ENCODE data around the gene ADGRG1.
"Not testable (repeated sequence)": the region's sequence is repeated elsewhere in the genome, so short reads cannot be mapped to it uniquely, and the experiment has no call there.

ADGRG1 gene

DNA sequence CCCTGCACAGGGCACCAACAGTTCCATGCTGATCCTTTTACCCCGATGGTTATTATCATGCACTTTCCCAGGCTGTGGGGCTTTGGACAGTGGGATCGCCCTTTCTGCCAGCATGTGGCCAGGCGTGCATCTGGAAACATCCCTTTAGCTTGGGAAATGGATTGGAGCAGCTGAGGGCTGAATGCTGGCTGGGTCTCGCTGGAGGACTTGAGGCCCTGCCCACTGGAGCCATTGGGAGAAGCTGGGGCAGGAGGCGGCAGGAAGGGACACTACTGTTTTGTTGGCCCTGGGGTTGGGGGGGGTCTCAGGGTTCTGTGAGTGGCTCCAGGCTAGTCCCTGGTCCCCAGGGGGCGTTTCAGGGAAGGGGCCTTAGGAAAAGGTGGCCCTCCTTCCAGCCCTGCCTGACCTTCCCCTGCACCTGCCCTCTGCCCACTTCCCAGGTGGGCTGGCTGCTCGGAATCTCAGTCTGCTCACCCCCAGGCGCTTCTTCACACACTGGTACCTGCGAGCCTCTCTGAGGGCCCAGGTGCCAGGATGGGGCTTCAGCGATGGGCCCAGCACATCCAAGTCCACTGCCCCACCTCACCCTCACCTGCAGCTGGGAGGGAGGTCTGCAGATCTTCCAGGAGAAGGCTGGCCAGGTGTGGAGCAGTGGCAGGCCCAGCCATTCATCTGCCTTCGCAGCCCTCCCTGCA, 38.1 kb downstream of the ADGRG1 start:
- DNase-seq (ENCODE audit: low read depth in 1 of 2, low spot score in 1 of 2) = no peak

DNA sequence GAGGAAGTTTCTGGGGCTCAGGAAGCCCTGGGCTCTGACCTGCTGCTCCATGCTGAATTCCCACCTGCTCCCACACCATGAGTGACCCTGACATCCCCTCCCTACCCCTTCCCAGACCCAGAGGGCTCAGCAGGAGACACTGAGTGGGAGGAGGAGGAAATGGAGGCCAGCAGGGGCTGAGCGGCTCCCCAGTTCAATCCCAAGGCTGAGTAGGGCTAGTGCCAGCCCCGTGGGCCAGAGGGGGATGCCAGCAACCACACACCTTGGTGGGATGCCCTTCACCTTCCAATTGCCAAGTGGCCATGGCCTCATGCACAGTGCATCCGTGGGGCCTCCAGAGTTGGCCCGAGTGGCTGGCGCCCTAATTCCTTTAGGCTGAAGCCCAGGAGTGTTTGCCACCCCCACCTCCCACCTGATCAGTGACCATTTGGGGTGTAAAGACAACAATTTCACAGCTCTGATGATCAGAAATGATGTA, 38.7 kb downstream of the ADGRG1 start:
- DNase-seq (ENCODE audit: low read depth in 1 of 2, low spot score in 1 of 2) = no peak

- no peak for DNase-seq (ENCODE audit: low read depth in 1 of 2, low spot score in 1 of 2)
Observed at GRCh38 chr16:57667526-57668262, 39.3 kb downstream of the ADGRG1 start.

GRCh38 chr16:57668263-57668571, 39.8 kb downstream of the ADGRG1 start, which contains the start of gene ADGRG3:
Gene ADGRG3, plus strand, starts transcription at chr16:57668306. Its CDS starts 42 bp downstream, at chr16:57668348.
- no peak for DNase-seq (ENCODE audit: low read depth in 1 of 2, low spot score in 1 of 2)

- no peak for DNase-seq (ENCODE audit: low read depth in 1 of 2, low spot score in 1 of 2)
Observed at GRCh38 chr16:57668630-57669475, 40.4 kb downstream of the ADGRG1 start.

DNA sequence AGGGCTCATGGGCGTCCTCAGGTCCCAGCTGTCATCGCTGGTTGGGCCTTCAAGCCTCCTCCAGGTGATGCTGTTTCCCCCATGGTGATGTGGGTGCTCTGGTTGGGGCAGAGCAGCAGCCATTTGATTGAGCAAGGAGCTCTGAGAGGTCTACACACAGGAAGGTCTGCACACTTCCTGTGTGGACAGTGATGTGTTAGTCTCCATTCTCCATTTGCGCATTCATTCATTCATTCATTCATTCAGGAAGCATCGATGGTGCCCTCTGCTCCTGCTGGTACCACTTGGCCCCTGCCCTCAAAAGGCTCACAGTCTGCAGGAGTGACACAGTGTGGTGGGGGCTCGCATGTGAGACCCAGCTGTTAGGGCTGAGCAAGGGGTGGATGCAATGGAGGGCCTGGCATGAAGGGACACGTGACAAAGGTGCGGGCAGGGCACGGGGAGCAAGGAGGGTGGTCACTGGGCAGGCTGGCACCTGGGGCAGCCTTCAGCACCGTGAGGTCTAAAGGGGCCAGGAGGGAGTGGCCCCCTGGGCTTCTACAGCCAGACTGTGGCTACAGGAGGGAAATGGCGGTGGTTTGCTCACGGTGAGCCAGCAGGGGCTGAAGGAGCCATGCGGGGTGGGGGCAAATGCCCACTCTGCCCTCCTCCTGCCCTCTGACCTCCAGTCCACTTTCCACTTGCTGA, 41.2 kb downstream of the ADGRG1 start:
- DNase-seq (ENCODE audit: low read depth in 1 of 2, low spot score in 1 of 2) = no peak

- DNase-seq (ENCODE audit: low read depth in 1 of 2, low spot score in 1 of 2) = no peak
Observed at GRCh38 chr16:57670196-57670595, 41.8 kb downstream of the ADGRG1 start.

DNA sequence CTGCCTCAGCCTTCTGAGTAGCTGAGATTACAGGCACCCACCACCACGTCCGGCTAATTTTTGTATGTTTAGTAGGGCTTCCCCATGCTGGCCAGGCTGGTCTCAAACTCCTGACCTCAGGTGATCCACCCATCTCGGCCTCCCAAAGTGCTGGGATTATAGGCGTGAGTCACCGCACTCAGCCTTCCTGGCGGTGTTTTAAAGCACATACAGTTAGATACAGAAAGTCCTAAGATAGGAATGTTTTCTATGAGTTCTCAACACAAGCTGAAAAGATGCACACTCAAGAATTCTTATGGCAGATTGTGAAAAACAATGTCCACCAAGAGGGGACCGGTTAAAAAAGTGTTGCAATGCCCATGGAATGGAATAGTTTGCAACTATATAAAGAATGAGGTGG, 43.0 kb downstream of the ADGRG1 start:
- not testable (repeated sequence) for DNase-seq (ENCODE audit: low read depth in 1 of 2, low spot score in 1 of 2)

DNA sequence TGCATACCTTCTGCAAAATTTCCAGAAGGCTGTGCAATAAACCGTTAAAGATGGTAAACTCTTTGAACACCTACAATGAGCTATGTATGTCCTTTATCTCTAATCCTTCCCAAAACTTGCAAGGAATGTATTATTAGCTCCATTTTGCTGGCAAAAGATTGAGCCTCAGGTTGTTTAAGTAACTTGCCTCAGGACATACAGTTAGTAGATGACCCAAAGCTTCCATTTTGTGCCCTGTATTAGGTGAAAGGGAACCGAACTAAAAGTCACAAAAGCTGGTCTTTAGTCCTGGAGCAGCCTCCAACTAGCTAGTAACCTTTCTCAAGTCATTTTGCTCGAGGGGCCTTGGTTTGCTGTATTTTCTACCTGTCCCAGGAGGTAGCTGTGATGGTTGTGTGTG, 44.0 kb downstream of the ADGRG1 start:
- no peak for DNase-seq (ENCODE audit: low read depth in 1 of 2, low spot score in 1 of 2)

DNA sequence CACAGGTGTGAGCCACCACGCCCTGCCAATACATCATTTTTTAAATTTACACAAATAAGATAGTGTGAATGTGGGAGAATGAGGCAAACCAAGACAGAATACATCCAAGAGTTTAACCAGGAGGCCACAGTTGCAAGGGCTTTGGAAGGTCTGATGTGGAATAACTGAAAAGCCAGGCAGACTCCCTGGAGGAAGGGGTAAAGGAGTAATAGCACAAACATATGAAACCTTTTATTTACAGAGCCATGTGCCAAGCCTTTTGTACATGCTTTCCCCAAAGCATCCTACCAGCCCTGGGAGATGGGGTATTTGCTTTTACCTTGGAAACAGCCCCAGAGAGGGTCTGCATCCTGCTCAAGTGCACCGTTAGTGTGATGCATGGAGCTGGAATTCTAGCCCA, 44.4 kb downstream of the ADGRG1 start:
- DNase-seq (ENCODE audit: low read depth in 1 of 2, low spot score in 1 of 2) = no peak

DNA sequence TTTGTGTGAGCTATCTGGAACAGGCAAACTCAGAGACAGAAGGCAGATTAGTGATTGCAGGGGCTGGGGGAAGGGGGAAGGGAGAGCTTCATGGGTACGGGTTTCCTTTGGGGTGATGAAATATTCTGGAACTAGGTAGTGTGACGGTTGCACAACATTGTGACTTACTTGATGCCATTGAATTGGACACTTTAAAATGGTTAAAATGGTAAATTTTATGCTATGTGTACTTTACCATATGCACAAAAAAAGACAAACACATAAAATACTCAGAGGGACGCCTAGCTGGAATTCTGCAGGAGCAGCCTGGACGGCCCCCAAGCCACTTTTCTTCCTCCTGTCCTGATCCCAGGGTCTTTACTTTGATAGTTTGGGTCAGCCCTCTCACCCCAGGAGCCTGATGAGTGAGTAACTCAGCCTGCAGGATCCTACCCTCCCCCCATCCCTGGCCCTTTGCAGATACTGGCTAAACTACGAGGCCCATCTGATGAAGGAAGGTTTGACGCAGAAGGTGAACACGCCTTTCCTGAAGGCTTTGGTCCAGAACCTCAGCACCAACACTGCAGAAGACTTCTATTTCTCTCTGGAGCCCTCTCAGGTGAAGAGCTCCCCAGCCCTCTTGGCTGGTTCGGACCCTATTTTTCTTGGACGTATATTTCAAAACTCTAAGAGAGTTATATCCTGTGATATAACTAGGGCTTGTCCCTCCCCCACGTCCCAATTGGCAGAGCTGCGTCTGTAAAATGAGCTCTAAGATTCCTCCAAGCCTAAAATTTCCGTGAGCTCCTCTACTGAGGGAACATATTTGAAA, 47.5 kb downstream of the ADGRG1 start:
- DNase-seq (ENCODE audit: low read depth in 1 of 2, low spot score in 1 of 2) = no peak

DNA sequence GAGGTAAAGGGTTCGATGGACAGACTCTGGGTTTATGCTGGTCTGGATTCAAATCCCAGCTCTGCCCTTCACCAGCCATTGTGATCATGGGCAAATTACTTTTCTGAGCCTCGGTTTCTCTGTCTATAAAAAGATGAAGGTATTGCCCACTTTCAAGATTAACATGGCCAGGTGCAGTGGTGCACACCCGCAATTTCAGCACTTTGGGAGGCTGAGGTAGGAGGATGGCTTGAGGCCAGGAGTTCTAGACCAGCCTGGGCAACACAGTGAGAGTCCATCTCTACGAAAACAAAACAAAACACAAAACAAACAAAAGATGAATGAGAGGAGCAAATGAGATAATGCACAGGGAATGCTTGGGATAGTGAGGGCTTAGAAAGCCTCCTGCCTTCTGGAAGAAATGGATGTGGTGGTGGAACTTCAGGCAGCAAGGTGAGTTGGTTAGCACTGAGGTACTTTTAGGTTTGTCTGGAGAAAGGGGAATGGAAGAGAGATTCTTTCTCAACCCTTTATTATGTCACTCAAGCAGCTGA, 48.2 kb downstream of the ADGRG1 start:
- no peak for DNase-seq (ENCODE audit: low read depth in 1 of 2, low spot score in 1 of 2)

- no peak for DNase-seq (ENCODE audit: low read depth in 1 of 2, low spot score in 1 of 2)
Observed at GRCh38 chr16:57677622-57678369, 49.4 kb downstream of the ADGRG1 start.

GRCh38 chr16:57679016-57679415, 50.6 kb downstream of the ADGRG1 start:
- no peak for DNase-seq (ENCODE audit: low read depth in 1 of 2, low spot score in 1 of 2)

- DNase-seq (ENCODE audit: low read depth in 1 of 2, low spot score in 1 of 2) = no peak
Observed at GRCh38 chr16:57679767-57680482, 51.5 kb downstream of the ADGRG1 start.

- no peak for DNase-seq (ENCODE audit: low read depth in 1 of 2, low spot score in 1 of 2)
Observed at GRCh38 chr16:57680842-57681375, 52.5 kb downstream of the ADGRG1 start.

- DNase-seq (ENCODE audit: low read depth in 1 of 2, low spot score in 1 of 2) = no peak
Observed at GRCh38 chr16:57681950-57682728, 53.7 kb downstream of the ADGRG1 start.
